Transverse colon (tissue), 4 donors: ENCODE results near the gene THAP4. TPM values are rescaled to one million over a fixed set of nuclear protein-coding genes. Genes with fewer than 3 reads are reported as not detected.

ENCODE experiments used
- DNase-seq: peaks from one replicate; pipeline ENCODE4 v3.0.0-alpha.2; 2019
- H3K27ac ChIP-seq, 4 donors: fragments of 200-600 bp; sonication (generic); 2 replicates each; pipeline ENCODE4 v1.5.1; 2016 to 2018; ENCODE audit warnings: inconsistent platforms in 4 of 4
- H3K27me3 ChIP-seq: fragments of 200-600 bp; sonication (generic); 2 replicates; pipeline ENCODE4 v1.5.1; 2017; ENCODE audit warnings: inconsistent platforms
- H3K36me3 ChIP-seq, 4 donors: fragments of 200-600 bp; sonication (generic); 2 replicates each; pipeline ENCODE4 v1.5.1; 2017 to 2019; ENCODE audit warnings: inconsistent platforms in 4 of 4
- H3K4me1 ChIP-seq, 4 donors: fragments of 200-600 bp; sonication (generic); 2 replicates each; pipeline ENCODE4 v1.5.1; 2017 to 2020; ENCODE audit warnings: inconsistent platforms in 4 of 4
- H3K4me3 ChIP-seq, 4 donors: fragments of 200-600 bp; sonication (generic); 1 replicate in 1 of 4; 2 replicates in 3 of 4; pipeline versions ENCODE4 v1.5.1 to v1.6.1; 2017 to 2019; ENCODE audit warnings: inconsistent platforms in 4 of 4
- H3K9me3 ChIP-seq, 2 donors: fragments of 200-600 bp; sonication (generic); 2 replicates each; pipeline ENCODE4 v1.5.1; 2017 to 2019; ENCODE audit warnings: inconsistent platforms in 2 of 2
- CTCF ChIP-seq, 5 experiments: fragments of 200-600 bp in 3 of 5; fragments of 450-650 bp in 2 of 5; sonication (generic) in 3 of 5; IDR thresholded peaks; 1 replicate in 2 of 5; 2 replicates in 3 of 5; pipeline ENCODE4 v1.5.1; 2016 to 2017; ENCODE audit warnings: antibody characterized with exemption in 5 of 5, inconsistent platforms in 3 of 5, mild to moderate bottlenecking in 2 of 5, moderate library complexity in 1 of 5
- EP300 ChIP-seq: sonication (generic); formaldehyde crosslinking; IDR thresholded peaks from one replicate; pipeline ENCODE4 v1.6.1; 2017; ENCODE audit warnings: antibody characterized with exemption, low read depth
- POLR2A ChIP-seq: fragments of 450-650 bp; IDR thresholded peaks from one replicate; pipeline ENCODE4 v1.6.1; 2016; ENCODE audit warnings: antibody characterized with exemption, mild to moderate bottlenecking, moderate library complexity
- POLR2AphosphoS5 ChIP-seq, 3 donors: sonication (generic); formaldehyde crosslinking; IDR thresholded peaks; one replicate each; pipeline ENCODE4 v1.6.1; 2016; ENCODE audit warnings: antibody characterized with exemption in 3 of 3
- WGBS, 2 donors: methylation state at CpG; one replicate each; pipeline ENCODE4 v1.1.5; 2018; ENCODE audit warnings: low coverage in 1 of 2; 5-methylcytosine and 5-hydroxymethylcytosine counted together
- in situ Hi-C, 4 donors: fragments of 200-750 bp; cut with MboI; loops; one replicate each; pipeline versions ENCODE4 v1.15.0 to v1.15.1; 2017; ENCODE audit warnings: low sequenced_read_pairs in 3 of 4, low pct_ligation_motif_present in 1 of 4, low pct_unique_long_range_greater_than_20kb in 1 of 4
- intact Hi-C: fragments of 100-400 bp; cut with DNase I; formaldehyde crosslinking; loops from one replicate; pipeline ENCODE4 v1.15.1; 2023; ENCODE audit warnings: low total_unique reads
- total RNA-seq, 4 donors: library from RNA; depleted of rRNA; stranded (reverse); fragments of >200 nt; gene quantifications; one replicate each; pipeline ENCODE4 v1.1.0, GENCODE V29; 2016

Gene THAP4
- total RNA-seq, 4 donors from 2014 or later, result 65.1 to 142 (median 82.8) TPM

GRCh38 chr2:241607162-241607885 is 29.6 kb downstream of the THAP4 start:
- in situ Hi-C loops, result no loop called here
- Histone ChIP-seq H3K9me3 (no peaks in the 10 kb centered on the region), H3K36me3 (peaks cover 0 to 21% (median 5%) of the 10 kb centered on the region in 4 donors), H3K27me3 (no peaks in the 10 kb centered on the region), H3K4me3 (no peak overlapping the region), H3K4me1 (peaks cover 7 to 29% (median 16%) of the 10 kb centered on the region in 4 donors), H3K27ac (no peak overlapping the region)
- intact Hi-C loops, result loop anchor here (5.0 kb wide), 1 partner anchor 100 kb away; the partner anchor contains the start of gene STK25
- 96 to 100% methylated on average over 10 to 27 of the region's 27 CpGs for WGBS, 2 donors
- DNase-seq, result no peak
- TF ChIP-seq EP300 (no peak), POLR2AphosphoS5 (IDR thresholded peaks at IDR 0.05) (no peak), CTCF (IDR thresholded peaks at IDR 0.05) (no peak)

GRCh38 chr2:241606186-241606585 is 30.8 kb downstream of the THAP4 start:
- H3K27me3 ChIP-seq, result no peaks in the 10 kb centered on the region
- H3K4me3 ChIP-seq, result no peak overlapping the region
- H3K9me3 ChIP-seq, result no peaks in the 10 kb centered on the region
- in situ Hi-C loops, result no loop called here
- TF ChIP-seq CTCF (IDR thresholded peaks at IDR 0.05) (no peak), POLR2AphosphoS5 (IDR thresholded peaks at IDR 0.05) (no peak), POLR2A (no peak), EP300 (no peak)
- H3K27ac ChIP-seq, result no peak overlapping the region
- peaks cover 7 to 18% (median 13%) of the 10 kb centered on the region in 4 donors for H3K4me1 ChIP-seq
- H3K36me3 ChIP-seq, result peaks cover 0 to 29% (median 9%) of the 10 kb centered on the region in 4 donors
- intact Hi-C loops, result loop anchor here (5.0 kb wide), 1 partner anchor 99 kb away; the partner anchor contains the start of gene STK25
- no peak for DNase-seq
- 91% methylated on average over 8 of the region's 8 CpGs; no CpG with 5 or more reads in 1 of the 2 donors for WGBS, 2 donors

GRCh38 chr2:241603686-241604085 is 33.3 kb downstream of the THAP4 start:
- WGBS, 2 donors, result 78 to 98% methylated on average over 4 to 5 of the region's 5 CpGs
- no peak for TF ChIP-seq POLR2A
- TF ChIP-seq CTCF (IDR thresholded peaks at IDR 0.05), result no peak
- no peak for TF ChIP-seq EP300
- TF ChIP-seq POLR2AphosphoS5 (IDR thresholded peaks at IDR 0.05), result no peak
- no peak for DNase-seq
- no peaks in the 10 kb centered on the region for H3K4me1 ChIP-seq
- peaks cover 0 to 49% (median 9%) of the 10 kb centered on the region in 4 donors for H3K36me3 ChIP-seq
- H3K27me3 ChIP-seq, result no peaks in the 10 kb centered on the region
- H3K4me3 ChIP-seq, result no peak overlapping the region
- in situ Hi-C loops, result no loop called here
- intact Hi-C loops, result no loop called here
- H3K9me3 ChIP-seq, result no peaks in the 10 kb centered on the region
- H3K27ac ChIP-seq, result no peak overlapping the region

GRCh38 chr2:241602720-241603119 is 34.2 kb downstream of the THAP4 start:
- H3K4me1 ChIP-seq, result no peaks in the 10 kb centered on the region
- in situ Hi-C loops (no loop called here), intact Hi-C loops (no loop called here)
- WGBS, 2 donors, result 94% methylated on average over 17 of the region's 17 CpGs; no CpG with 5 or more reads in 1 of the 2 donors
- peaks cover 0 to 54% (median 9%) of the 10 kb centered on the region in 4 donors for H3K36me3 ChIP-seq
- H3K27me3 ChIP-seq, result no peaks in the 10 kb centered on the region
- no peak overlapping the region for H3K4me3 ChIP-seq
- DNase-seq, result no peak
- TF ChIP-seq CTCF (IDR thresholded peaks at IDR 0.05), result no peak
- TF ChIP-seq POLR2A, result no peak
- TF ChIP-seq POLR2AphosphoS5 (IDR thresholded peaks at IDR 0.05), result no peak
- no peak for TF ChIP-seq EP300
- no peaks in the 10 kb centered on the region for H3K9me3 ChIP-seq
- H3K27ac ChIP-seq, result no peak overlapping the region
